ENCODE measurements around the gene CNTN4. TPM values are rescaled to one million over a fixed set of nuclear protein-coding genes. Genes with fewer than 3 reads are reported as not detected.

Gene CNTN4
- total RNA-seq, 4 donors from 2014 or later, result 47.7 to 106 (median 83.3) TPM

GRCh38 chr3:2967871-2968270 is 869.2 kb downstream of the CNTN4 start:
- no peaks in the 10 kb centered on the region for H3K4me1 ChIP-seq
- H3K27me3 ChIP-seq, result no peaks in the 10 kb centered on the region
- H3K4me3 ChIP-seq, result no peak overlapping the region
- TF ChIP-seq CTCF (IDR thresholded peaks at IDR 0.05) (no peak), POLR2A (IDR thresholded peaks at IDR 0.05) (no peak), EP300 (IDR thresholded peaks at IDR 0.05) (no peak)
- H3K9me3 ChIP-seq, result no peaks in the 10 kb centered on the region
- no peak overlapping the region for H3K27ac ChIP-seq
- H3K36me3 ChIP-seq, result no peaks in the 10 kb centered on the region
- DNase-seq (ENCODE audit: low spot score in 2 of 2), result no peak
- WGBS, 2 donors, result 70 to 75% methylated on average over 2 of the region's 2 CpGs

- TF ChIP-seq CTCF (IDR thresholded peaks at IDR 0.05), result no peak
- Histone ChIP-seq H3K27me3 (no peaks in the 10 kb centered on the region), H3K9me3 (no peaks in the 10 kb centered on the region), H3K4me1 (no peaks in the 10 kb centered on the region), H3K4me3 (no peak overlapping the region), H3K27ac (no peak overlapping the region), H3K36me3 (no peaks in the 10 kb centered on the region)
- DNase-seq (ENCODE audit: low spot score in 2 of 2), result no peak
Measured at GRCh38 chr3:2968475-2968874, 869.8 kb downstream of the CNTN4 start.

GRCh38 chr3:2976212-2976611 is 877.5 kb downstream of the CNTN4 start:
- TF ChIP-seq CTCF (IDR thresholded peaks at IDR 0.05), result no peak
- no peak for TF ChIP-seq POLR2A (IDR thresholded peaks at IDR 0.05)
- TF ChIP-seq EP300 (IDR thresholded peaks at IDR 0.05), result no peak
- H3K27ac ChIP-seq, result no peak overlapping the region
- H3K4me3 ChIP-seq, result no peak overlapping the region
- 73 to 79% methylated on average over 3 of the region's 3 CpGs for WGBS, 2 donors
- H3K27me3 ChIP-seq, result no peaks in the 10 kb centered on the region
- no peaks in the 10 kb centered on the region for H3K4me1 ChIP-seq
- no peaks in the 10 kb centered on the region for H3K36me3 ChIP-seq
- no peaks in the 10 kb centered on the region for H3K9me3 ChIP-seq
- DNase-seq (ENCODE audit: low spot score in 2 of 2), result no peak

GRCh38 chr3:2976796-2977195 is 878.1 kb downstream of the CNTN4 start:
- H3K27me3 ChIP-seq, result no peaks in the 10 kb centered on the region
- no peaks in the 10 kb centered on the region for H3K36me3 ChIP-seq
- no peak overlapping the region for H3K27ac ChIP-seq
- H3K9me3 ChIP-seq, result no peaks in the 10 kb centered on the region
- TF ChIP-seq EP300 (IDR thresholded peaks at IDR 0.05) (no peak), POLR2A (IDR thresholded peaks at IDR 0.05) (no peak), CTCF (IDR thresholded peaks at IDR 0.05) (no peak)
- no peaks in the 10 kb centered on the region for H3K4me1 ChIP-seq
- no peak for DNase-seq (ENCODE audit: low spot score in 2 of 2)
- 68 to 84% methylated on average over 1 of the region's 1 CpG for WGBS, 2 donors
- H3K4me3 ChIP-seq, result no peak overlapping the region

GRCh38 chr3:2978977-2979732 is 880.5 kb downstream of the CNTN4 start:
- Histone ChIP-seq H3K27me3 (no peaks in the 10 kb centered on the region), H3K4me3 (no peak overlapping the region), H3K4me1 (no peaks in the 10 kb centered on the region), H3K9me3 (no peaks in the 10 kb centered on the region), H3K36me3 (no peaks in the 10 kb centered on the region), H3K27ac (no peak overlapping the region)
- TF ChIP-seq CTCF (IDR thresholded peaks at IDR 0.05) (no peak), POLR2A (IDR thresholded peaks at IDR 0.05) (no peak), EP300 (IDR thresholded peaks at IDR 0.05) (no peak)
- no peak for DNase-seq (ENCODE audit: low spot score in 2 of 2)
- 67 to 68% methylated on average over 9 of the region's 9 CpGs for WGBS, 2 donors

All from tibial nerve (tissue), 4 donors.